OCI-LY3 (cell line): ENCODE results near the gene PNPLA8.

Experiments
- H2AFZ ChIP-seq: fragments of 200-600, 300-600 bp; shearing (Covaris generic); 2 replicates; pipeline ENCODE4 v1.6.0; 2014; ENCODE audit warnings: antibody characterized with exemption, low read depth, low read length
- H3K27ac ChIP-seq: fragments of 200-600, 300-600 bp; sonication (generic); 2 replicates; pipeline ENCODE4 v1.5.1; 2014; ENCODE audit warnings: mild to moderate bottlenecking, low read length, moderate library complexity, mixed read lengths
- H3K27me3 ChIP-seq: fragments of 200-600, 300-600 bp; sonication (generic); 2 replicates; pipeline ENCODE4 v1.6.1; 2014; ENCODE audit warnings: low read depth, low read length, mixed read lengths
- H3K36me3 ChIP-seq: fragments of 200-600, 300-600 bp; sonication (generic); replicated peaks from 2 replicates; pipeline ENCODE3; 2014; ENCODE audit warnings: low read depth, low read length, mixed read lengths
- H3K4me1 ChIP-seq: fragments of 300-600, 200-600 bp; sonication (generic); 2 replicates; pipeline ENCODE4 v1.6.1; 2014; ENCODE audit warnings: low read length, mixed read lengths
- H3K4me2 ChIP-seq: fragments of 200-600, 300-600 bp; sonication (generic); 2 replicates; pipeline ENCODE4 v1.6.1; 2014; ENCODE audit warnings: low read length, mixed read lengths
- H3K4me3 ChIP-seq: fragments of 300-600, 200-600 bp; sonication (generic); 2 replicates; pipeline ENCODE4 v1.5.1; 2014; ENCODE audit warnings: antibody characterized with exemption, mild to moderate bottlenecking, low read length, moderate library complexity
- H3K79me2 ChIP-seq: fragments of 300-600, 200-600 bp; shearing (Covaris generic); 2 replicates; pipeline ENCODE4 v1.6.1; 2014; ENCODE audit warnings: mild to moderate bottlenecking, low read length, mixed read lengths
- H3K9ac ChIP-seq: fragments of 300-600, 200-600 bp; shearing (Covaris generic); 2 replicates; pipeline ENCODE4 v1.6.0; 2014; ENCODE audit warnings: mild to moderate bottlenecking, low read length, moderate library complexity
- H3K9me3 ChIP-seq: fragments of 200-600, 300-600 bp; shearing (Covaris generic); 2 replicates; pipeline ENCODE4 v1.6.1; 2014; ENCODE audit warnings: low read length, mixed read lengths; ENCODE audit not compliant: insufficient read depth
- H4K20me1 ChIP-seq: fragments of 200-600, 300-600 bp; sonication (generic); 2 replicates; pipeline ENCODE4 v1.6.1; 2016; ENCODE audit warnings: low read length, mixed read lengths; ENCODE audit not compliant: insufficient read depth
- CTCF ChIP-seq: fragments of 200-600, 300-600 bp; sonication (generic); IDR thresholded peaks from 2 replicates; pipeline ENCODE4 v1.5.1; 2014; ENCODE audit warnings: antibody characterized with exemption, low read length, low read depth
- EZH2phosphoT487 ChIP-seq: fragments of 200-600 bp; shearing (Covaris generic); IDR thresholded peaks from 2 replicates; pipeline ENCODE4 v1.6.1; 2018; ENCODE audit warnings: antibody characterized with exemption, mixed run types, low read depth

PNPLA8 gene

DNA sequence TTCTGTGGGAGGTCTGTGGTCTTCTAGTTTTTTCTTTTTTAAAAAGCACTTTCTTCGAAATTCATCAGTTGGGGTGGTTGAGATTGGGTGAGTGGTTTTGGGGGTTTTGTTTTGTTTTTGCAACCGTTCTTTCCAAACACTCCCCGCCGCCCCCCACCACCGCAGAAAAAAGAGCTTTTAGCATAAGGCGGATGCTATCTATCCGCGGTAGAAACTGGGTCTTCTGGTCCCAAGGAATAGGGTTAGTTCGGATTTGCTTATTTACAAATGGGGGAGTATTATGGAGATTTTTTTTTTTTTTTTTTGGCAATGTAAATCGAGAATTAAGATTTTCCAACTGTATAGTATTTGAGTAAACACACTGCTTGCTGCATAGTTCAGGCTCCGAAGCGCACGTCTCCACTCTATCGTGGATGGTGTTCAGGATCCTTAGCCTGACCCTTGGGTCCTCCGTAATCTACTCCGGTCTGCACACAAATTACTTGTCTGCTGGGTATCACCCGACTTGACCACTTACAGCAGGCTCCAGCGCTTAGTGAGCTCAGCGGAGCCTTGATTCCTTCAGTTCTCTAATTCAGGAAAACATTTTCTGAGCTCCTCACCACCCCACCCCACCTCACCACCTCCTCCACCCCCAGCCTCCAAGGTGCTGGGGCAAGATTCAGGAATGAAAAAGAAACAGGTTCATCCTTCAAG lies 68.9 kb downstream of the PNPLA8 start:
- Histone ChIP-seq H3K27ac (no peak overlapping the region), H3K9me3 (no peaks in the 10 kb centered on the region), H4K20me1 (no peaks in the 10 kb centered on the region), H3K4me3 (peak overlapping the region; percentile 94), H3K36me3 (no peaks in the 10 kb centered on the region), H3K27me3 (no peaks in the 10 kb centered on the region), H3K9ac (peak overlapping the region; percentile 92), H3K4me2 (peak overlapping the region; percentile 96), H3K79me2 (peaks cover 42% of the 10 kb centered on the region), H3K4me1 (peaks cover 40% of the 10 kb centered on the region), H2AFZ (no peak overlapping the region)
- TF ChIP-seq CTCF, result no peak
- TF ChIP-seq EZH2phosphoT487, result no peak

GRCh38 chr7:108455998-108456677 lies 69.8 kb downstream of the PNPLA8 start, which contains the start of gene NRCAM:
TSS of gene NRCAM (minus strand) at chr7:108456436. CDS start at chr7:108240064, 216,372 bp downstream.
- Histone ChIP-seq H3K4me3 (peak within 1 kb of the TSS; percentile 94), H3K9me3 (no peaks in the 10 kb centered on the region), H4K20me1 (no peaks in the 10 kb centered on the region), H3K36me3 (no peaks in the 10 kb centered on the region), H3K27me3 (no peaks in the 10 kb centered on the region), H3K79me2 (peaks cover 50% of the 10 kb centered on the region), H3K9ac (peak within 1 kb of the TSS; percentile 92), H3K4me2 (peak within 1 kb of the TSS; percentile 96), H3K27ac (peak within 1 kb of the TSS; percentile 98), H3K4me1 (peaks cover 43% of the 10 kb centered on the region), H2AFZ (no peak within 1 kb of the TSS)
- no peak for TF ChIP-seq EZH2phosphoT487
- no peak for TF ChIP-seq CTCF

DNA sequence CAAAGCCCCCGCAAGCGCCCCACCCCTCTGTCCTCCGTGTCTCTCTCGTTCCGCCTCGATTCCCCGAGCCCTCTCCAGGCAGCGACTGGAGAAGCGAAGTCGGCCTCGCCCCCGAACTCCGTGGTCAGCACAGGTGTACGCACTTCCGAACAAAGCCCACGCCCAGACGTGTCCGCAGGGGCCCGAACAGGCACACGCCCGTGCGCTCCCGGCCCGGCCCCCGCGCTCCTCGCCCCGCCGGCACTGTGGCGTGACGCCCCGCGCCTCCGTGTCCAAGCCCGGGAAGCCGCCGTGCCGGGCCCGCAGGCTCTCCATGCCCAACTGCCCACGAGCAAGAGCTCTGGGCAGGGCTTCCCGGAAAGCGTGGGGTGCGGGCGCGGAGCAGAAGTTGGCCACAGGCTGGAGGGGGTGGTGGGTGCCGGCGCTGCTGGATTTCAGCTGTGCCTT lies 70.4 kb downstream of the PNPLA8 start:
- H3K9me3 ChIP-seq, result no peaks in the 10 kb centered on the region
- H2AFZ ChIP-seq, result no peak overlapping the region
- peak overlapping the region; percentile 96 for H3K4me2 ChIP-seq
- no peak for TF ChIP-seq EZH2phosphoT487
- H3K27ac ChIP-seq, result peak overlapping the region; percentile 98
- H3K4me3 ChIP-seq, result peak overlapping the region; percentile 94
- H3K4me1 ChIP-seq, result peaks cover 44% of the 10 kb centered on the region
- no peaks in the 10 kb centered on the region for H3K27me3 ChIP-seq
- no peaks in the 10 kb centered on the region for H3K36me3 ChIP-seq
- H3K79me2 ChIP-seq, result peaks cover 56% of the 10 kb centered on the region
- H3K9ac ChIP-seq, result peak overlapping the region; percentile 92
- H4K20me1 ChIP-seq, result no peaks in the 10 kb centered on the region

DNA sequence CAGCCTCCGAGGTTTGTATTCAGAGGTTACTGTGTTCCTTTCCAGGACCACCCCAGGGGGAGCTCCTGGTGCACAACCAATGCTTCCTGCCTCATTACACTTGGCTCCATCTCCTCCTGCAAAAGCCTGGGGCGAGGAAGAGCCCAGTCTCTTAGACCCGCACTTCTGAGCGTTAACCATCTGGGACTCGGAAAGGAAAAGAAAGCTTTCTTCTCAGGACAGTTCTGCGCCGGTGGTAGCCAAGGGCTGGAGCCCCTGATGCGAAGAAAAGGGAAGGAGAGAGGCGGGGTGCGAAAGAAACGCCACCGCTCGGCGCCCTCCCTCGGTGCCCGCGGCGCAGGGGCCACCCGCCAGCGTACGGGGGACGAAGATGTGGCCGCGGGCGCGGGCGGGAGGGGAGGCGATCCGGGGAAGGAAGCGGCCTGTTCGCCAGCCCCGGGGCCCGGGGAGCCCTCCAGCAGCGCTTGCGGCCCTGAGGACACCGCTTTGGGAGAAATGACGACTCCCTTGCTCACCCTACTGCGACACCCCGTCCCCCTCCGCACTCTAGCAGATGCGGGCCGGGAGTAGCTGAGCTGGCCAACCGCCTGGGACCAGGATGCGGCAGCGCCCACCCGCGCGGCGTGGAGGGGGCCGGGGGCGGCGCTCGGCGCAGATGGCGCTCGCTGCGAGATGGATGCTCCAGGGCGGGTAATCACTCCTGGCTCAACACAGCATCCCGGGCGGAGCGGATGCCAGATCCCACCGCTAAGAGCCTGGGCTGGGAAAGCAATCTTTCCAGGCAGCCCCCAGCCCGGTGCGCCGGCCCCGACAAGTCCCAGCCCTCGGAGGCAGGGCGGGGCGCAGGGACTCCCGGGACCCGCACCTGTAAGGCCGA lies 71.0 kb downstream of the PNPLA8 start:
- Histone ChIP-seq H3K27me3 (no peaks in the 10 kb centered on the region), H3K9ac (peak overlapping the region; percentile 92), H3K36me3 (no peaks in the 10 kb centered on the region), H4K20me1 (no peaks in the 10 kb centered on the region), H3K4me2 (peak overlapping the region; percentile 96), H3K79me2 (peaks cover 63% of the 10 kb centered on the region), H2AFZ (peak overlapping the region; percentile 18; the same call in 1 of the 2 replicates), H3K27ac (peak overlapping the region; percentile 98), H3K9me3 (no peaks in the 10 kb centered on the region), H3K4me3 (peak overlapping the region; percentile 94), H3K4me1 (peaks cover 51% of the 10 kb centered on the region)
- TF ChIP-seq CTCF (peak; percentile 19), EZH2phosphoT487 (no peak)
